Activated CD8-positive, alpha-beta memory T cell treated with anti-CD3 and anti-CD28 coated beads for 4 hours (primary cell): ENCODE data around the gene POLG2.
"Not testable (repeated sequence)": the region's sequence is repeated elsewhere in the genome, so short reads cannot be mapped to it uniquely, and the experiment has no call there.

Experiments
- DNase-seq, 2 donors: peaks; one replicate each; pipeline ENCODE4 v3.0.0-alpha.2; 2020; ENCODE audit warnings: low read depth in 2 of 2

The POLG2 gene

DNA sequence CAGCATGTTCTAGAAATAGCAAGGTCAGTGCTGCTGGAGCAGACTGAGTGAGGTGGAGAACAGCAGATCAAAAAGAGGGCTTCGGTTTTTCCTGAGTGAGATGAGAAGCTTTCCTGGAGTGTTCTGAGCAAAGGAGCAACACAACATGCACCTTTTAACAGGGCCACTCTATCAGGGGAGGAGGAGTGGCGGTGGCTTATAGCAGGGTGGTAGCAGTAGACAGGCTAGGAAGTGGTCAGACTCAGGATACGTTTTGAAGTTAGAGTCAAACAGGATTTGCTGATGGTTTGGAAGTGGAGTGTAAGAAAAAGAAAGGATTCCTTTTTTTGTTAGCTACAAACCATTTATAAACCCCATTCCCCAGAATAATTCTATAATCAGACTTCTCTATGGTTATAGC, 12.5 kb downstream of the POLG2 start:
- DNase-seq, result no peak

- DNase-seq, result no peak
These were observed 15.9 kb downstream of the POLG2 start for GRCh38 chr17:64480951-64481350.

DNA sequence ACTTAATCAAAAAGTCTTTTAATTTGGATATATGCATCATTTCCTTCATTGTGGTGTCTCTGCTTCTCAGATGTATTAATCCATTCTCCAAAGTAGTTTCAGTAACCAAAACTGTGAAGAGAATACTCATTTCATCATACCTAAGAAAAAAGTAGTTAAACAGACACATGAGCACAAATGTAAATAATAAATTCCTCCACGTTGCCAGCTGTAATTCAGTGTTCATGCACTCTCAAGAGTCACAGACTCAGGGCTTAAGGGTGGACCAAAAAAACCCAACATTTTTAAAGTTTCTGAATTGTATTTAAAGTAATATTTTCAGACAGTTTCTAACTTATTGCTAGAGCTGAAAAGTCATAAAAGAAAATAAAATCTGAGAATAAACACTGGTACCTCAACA, 19.0 kb downstream of the POLG2 start:
- no peak for DNase-seq

DNA sequence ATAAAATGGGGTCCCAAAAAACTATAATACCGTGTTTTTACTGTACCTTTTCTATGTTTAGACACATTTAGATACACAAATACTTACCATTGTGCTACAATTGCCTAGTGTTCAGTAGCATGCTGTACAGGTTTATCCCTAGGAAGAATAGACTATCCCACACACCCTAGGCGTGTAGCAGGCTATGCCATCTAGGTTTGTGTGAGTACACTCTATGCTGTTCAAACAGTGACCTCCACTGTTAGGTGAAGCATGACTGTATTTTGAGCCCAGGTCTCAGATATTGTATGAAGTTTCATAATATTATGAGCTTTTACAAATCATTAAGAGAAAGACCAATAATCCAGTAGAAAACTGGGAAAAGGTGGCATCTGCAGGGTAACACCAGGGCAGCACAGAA, 24.3 kb downstream of the POLG2 start:
- no peak for DNase-seq

DNA sequence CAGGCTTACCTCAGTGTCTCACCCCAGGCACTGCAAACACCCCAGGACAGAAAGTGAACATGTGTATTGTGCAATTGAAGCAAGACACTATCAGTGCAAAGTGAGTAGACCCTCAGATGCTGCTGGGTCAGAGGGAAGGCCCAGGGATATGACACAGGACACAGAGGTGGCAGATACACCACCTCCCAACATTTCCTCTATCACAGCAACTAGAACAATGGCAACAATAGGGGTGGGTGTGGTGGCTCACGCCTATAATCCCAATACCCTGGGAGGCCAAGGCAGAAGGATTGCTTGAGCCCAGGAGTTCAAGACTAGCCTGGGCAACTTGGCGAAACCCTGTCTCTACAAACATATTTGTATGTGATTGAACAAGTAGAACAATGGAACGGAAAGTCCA, 25.4 kb downstream of the POLG2 start:
- DNase-seq, result no peak

DNA sequence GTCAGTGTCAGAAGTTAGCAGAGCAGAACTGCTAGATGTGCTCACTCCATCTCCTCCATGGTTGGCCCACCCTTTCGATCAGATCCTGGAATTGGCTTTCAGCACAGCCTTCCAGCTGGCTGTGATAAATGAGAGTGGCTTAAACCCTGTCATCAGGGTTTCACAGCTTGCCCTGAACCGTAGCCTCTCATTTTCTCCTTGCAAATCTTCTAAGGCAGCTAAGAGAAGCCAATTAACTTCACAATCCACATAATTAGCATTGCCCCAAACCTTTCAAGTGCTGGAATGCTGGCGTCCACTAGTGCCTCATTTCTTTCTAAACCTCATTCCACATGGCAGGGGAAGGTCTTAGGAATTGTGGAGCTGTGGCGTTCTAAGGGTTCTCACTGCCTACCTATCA, 26.2 kb downstream of the POLG2 start:
- no peak for DNase-seq

DNA sequence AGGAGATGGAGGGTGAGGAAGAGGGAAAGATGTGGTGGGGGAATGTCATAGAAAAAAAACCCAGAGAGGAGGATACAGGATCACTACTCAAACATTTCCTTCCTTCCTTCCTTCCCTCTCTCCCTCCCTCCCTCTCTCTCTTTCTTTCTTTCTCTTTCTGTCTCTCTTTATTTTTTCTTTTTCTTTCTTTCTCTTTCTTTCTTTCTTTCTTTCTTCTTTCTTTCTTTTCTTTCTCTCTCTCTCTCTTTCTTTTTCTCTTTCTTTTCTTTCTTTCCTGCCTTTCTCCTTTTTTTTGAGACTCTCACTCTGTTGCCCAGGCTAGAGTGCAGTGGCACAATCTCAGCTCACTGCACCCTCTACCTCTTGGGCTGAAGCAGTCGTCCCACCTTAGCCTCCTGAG, 30.0 kb downstream of the POLG2 start:
- DNase-seq, result not testable (repeated sequence)

- DNase-seq, result no peak
These were observed 30.7 kb downstream of the POLG2 start for GRCh38 chr17:64466019-64466735.

GRCh38 chr17:64461788-64462187, 35.1 kb downstream of the POLG2 start:
- DNase-seq, result no peak

GRCh38 chr17:64460955-64461354, 35.9 kb downstream of the POLG2 start:
- DNase-seq, result no peak

DNA sequence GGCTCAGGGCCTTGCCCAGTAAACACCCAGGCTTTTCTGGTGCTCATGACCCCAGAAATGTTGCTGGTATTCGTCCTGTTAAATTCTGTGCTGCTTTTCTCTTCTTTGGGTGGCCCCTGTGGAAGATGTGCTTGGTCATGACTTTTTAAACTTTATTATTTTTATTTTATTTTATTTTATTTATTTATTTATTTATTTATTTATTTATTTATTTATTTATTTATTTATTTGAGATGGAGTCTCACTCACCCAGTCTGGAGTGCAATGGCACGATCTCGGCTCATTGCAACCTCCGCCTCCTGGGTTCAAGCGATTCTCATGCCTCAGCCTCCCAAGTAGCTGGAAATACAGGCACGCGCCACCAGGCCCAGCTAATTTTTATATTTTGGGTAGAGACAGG, 37.0 kb downstream of the POLG2 start:
- DNase-seq, result not testable (repeated sequence)

DNA sequence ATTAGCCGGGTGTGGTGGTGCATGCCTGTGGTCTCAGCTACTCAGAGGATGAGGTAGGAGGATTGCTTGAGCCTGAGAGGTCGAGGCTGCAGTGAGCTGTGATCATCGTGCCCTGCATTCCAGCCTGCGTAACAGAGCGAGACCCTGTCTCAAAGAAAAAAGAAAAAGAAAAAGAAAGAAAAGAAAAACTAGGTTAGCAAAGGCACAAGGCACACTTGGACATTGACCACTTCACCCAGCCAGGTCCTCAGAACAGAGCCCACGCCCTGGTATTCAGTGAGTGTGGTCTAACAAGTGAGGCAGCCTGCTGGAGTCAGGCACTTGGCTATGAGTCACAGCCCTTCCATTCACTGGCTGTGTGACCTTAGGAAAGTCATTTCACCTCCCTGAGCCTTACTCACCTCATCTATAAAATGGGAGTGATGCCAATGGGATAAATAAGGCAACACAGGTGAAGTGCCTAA, 37.5 kb downstream of the POLG2 start:
- DNase-seq, result no peak

- no peak for DNase-seq
These were observed 38.1 kb downstream of the POLG2 start for GRCh38 chr17:64458756-64459155.

GRCh38 chr17:64457156-64457555, 39.7 kb downstream of the POLG2 start:
- DNase-seq, result no peak

DNA sequence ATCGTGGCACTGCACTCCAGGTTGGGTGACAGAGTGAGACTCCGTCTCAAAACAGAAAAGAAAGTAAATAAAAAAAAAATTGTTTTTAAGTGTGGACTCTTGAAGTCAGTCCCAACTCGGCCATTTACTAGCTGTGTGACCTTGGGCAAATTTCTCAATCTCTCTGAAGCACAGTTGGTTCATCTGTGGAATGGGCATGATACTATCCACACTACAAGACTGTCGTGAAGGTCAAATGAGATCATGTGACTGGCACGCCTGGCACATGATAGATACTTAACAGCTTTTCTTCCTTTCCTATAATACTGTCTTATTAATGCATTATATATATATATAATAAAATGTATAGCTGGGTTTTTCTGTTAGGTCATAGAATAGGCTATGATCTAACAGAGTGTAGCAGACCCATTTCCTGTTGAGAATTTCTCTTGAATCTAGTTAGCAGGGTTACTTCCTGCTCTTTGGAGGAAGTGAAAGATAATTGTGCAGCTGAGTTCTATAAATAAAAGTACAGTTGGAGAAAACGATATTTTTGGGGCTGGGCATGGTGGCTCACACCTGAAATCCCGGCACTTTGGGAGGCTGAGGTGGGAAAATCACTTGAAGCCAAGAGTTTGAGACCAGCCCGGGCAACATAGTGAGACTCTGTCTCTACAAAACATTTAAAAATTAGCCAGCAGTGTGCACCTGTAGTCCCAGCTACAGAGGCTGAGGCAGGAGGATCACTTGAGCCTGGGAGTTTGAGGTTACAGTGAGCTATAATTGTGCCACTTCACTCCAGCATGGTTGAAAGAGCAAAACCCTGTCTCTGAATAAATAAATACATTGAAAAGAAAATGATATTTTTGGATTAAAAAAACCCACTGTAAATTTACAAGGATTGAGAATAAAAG, 40.6 kb downstream of the POLG2 start:
- no peak for DNase-seq

GRCh38 chr17:64449545-64449944, 47.3 kb downstream of the POLG2 start:
- no peak for DNase-seq

DNA sequence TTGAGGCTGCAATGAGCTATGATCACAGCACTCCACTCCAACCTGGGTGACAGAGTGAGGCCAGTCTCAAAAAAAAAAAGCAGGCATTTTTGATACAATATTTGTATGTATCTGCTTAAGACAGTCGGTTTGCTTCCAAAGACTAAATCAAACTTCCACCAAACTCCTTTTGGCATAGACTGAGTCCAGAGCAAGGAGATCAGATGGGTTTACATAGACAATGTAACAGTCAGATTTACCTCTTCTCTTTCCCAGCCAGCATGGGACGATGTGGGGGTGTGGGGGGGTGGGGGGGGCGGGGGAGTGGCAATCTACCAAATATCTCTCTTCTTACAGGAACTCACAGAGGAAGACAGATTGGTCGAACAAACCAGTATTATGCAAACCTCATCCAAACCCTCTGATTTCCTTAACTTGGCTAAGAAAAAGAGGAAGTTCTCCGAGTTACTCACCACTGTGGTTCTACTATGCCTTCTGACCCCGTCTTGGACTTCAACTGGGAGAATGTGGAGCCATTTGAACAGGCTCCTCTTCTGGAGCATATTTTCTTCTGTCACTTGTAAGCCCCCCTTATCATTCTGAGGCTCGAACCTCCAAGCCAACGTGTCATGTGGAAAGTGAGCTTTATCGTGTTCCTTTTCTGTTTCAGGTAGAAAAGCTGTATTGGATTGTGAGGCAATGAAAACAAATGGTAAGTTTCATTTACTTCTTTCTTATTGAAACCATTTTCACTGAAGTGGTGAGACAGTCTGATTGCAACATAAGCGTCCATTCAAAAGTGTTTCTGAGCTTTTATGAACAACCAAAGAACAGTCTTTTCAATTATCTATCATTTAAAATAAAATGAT, 48.0 kb downstream of the POLG2 start, which contains the start of gene MILR1:
TSS of gene MILR1 (plus strand) at position 451 of the 848 bp plus-strand sequence. CDS start at position 505, 54 bp downstream.
- no peak for DNase-seq

DNA sequence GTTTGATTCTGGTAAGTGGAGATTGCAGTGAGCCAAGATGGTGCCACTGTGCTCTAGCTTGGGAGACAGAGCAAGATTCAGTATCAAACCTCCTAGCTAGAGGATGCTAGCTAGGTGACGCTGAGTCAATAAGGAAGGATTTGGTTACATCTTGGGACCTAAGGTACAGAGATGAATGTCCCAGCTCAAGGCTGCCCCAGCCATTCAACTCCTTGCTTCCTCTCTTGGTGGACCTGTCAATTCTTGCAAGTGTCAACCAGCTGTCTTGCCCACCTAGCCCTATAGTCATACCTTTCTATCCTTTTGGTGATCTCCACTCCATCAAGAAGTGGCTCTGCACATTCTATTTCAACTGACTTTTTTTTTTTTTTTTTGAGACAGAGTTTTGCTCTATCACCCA, 49.3 kb downstream of the POLG2 start:
- DNase-seq, result no peak

DNA sequence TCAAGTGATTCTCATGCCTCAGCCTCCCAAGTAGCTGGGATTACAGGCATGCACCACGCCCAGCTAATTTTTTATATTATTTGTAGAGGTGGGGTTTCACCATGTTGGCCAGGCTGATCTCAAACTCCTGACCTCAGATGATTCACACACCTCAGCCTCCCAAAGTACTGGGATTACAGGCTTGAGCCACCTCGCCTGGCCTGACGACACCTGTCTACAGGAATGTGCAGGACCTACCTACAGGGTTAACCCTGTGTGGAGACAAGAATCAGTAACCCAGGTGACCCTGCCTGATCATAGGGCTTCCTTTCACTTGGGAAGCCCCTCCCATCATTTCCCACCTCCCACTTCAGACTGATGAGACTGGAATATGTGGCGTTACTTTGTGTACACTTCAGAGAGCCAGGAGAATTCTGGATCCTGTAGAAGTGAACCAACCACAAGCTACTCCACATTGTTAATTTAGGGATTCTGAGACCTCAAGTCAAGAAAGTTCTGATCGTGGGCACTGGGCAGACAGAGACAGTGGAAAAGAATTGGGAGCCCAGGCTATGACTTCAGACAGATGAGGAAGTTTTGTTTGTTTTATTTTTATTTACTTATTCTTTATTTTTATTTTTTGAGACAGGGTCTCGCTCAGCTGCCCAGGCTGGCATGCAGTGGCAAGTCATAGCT, 53.6 kb downstream of the POLG2 start:
- DNase-seq, result no peak

GRCh38 chr17:64442541-64442971, 54.3 kb downstream of the POLG2 start:
- DNase-seq, result no peak

DNA sequence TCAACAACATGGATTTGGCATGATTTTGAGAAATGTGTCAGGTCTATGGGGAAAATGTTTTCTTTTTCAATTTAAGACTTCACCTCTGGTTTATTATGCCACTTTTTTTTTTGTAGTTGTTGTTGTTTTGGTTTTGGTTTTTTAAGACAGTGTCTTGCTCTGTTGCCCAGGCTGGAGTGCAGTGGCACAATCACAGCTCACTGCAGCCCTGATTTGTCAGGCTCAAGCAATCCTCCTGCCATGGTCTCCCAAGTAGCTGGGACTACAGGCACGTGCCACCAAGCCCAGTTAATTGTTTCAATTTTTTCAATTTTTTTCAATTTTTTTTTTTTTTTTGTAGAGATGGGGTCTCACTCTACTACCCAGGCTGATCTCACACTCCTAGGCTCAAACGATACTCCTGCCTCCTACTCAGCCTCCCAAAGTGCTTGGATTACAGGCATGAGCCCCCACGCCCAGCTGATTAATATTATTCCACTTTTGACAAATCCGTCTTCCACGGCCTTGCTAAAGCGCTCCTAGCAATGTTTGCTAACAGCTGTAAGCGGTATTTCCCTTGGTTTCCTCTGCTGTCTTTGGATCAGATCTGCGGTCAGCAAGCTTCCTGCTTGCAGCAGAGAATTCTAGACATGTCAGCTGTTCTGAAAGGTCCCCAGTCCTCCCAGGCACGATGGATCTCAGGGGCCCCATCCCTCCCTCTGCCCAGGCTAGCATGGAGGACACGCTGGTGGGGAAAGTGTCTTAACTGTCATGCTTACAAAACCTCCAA, 54.9 kb downstream of the POLG2 start:
- no peak for DNase-seq
